GM18907 (cell line): ENCODE measurements around the gene FAM120AOS.
"Not testable (repeated sequence)": the region's sequence is repeated elsewhere in the genome, so short reads cannot be mapped to it uniquely, and the experiment has no call there.

Experiments used
- ATAC-seq: cut with Tn5 transposase; IDR thresholded peaks from one replicate; pipeline ENCODE4 v1.9.1; 2021; ENCODE audit warnings: mild to moderate bottlenecking, moderate library complexity; ENCODE audit not compliant: unreplicated experiment

Gene FAM120AOS

GRCh38 chr9:93440896-93441580, 12.3 kb downstream of the FAM120AOS start:
- no peak for ATAC-seq

- not testable (repeated sequence) for ATAC-seq
Measured at GRCh38 chr9:93439301-93439700, 14.1 kb downstream of the FAM120AOS start.

GRCh38 chr9:93437996-93438395, 15.4 kb downstream of the FAM120AOS start:
- no peak for ATAC-seq

- ATAC-seq = no peak
Measured at GRCh38 chr9:93436655-93437407, 16.6 kb downstream of the FAM120AOS start.

- no peak for ATAC-seq
Measured at GRCh38 chr9:93436218-93436617, 17.2 kb downstream of the FAM120AOS start.

GRCh38 chr9:93435386-93435785, 18.0 kb downstream of the FAM120AOS start:
- ATAC-seq = no peak

- ATAC-seq = no peak
Measured at GRCh38 chr9:93434056-93434455, 19.3 kb downstream of the FAM120AOS start.

GRCh38 chr9:93432964-93433363, 20.4 kb downstream of the FAM120AOS start:
- ATAC-seq = no peak

GRCh38 chr9:93431539-93432105, 21.8 kb downstream of the FAM120AOS start:
- ATAC-seq = no peak

- ATAC-seq = no peak
Measured at GRCh38 chr9:93427655-93428379, 25.6 kb downstream of the FAM120AOS start.

GRCh38 chr9:93422977-93423616, 30.3 kb downstream of the FAM120AOS start:
- ATAC-seq = no peak

- no peak for ATAC-seq
Measured at GRCh38 chr9:93419023-93419422, 34.4 kb downstream of the FAM120AOS start.

- ATAC-seq = no peak
Measured at GRCh38 chr9:93417538-93417937, 35.8 kb downstream of the FAM120AOS start.

GRCh38 chr9:93416530-93417235, 36.7 kb downstream of the FAM120AOS start:
- ATAC-seq = no peak

GRCh38 chr9:93415176-93415690, 38.1 kb downstream of the FAM120AOS start:
- no peak for ATAC-seq

- no peak for ATAC-seq
Measured at GRCh38 chr9:93413530-93413929, 39.9 kb downstream of the FAM120AOS start.

- no peak for ATAC-seq
Measured at GRCh38 chr9:93406371-93406770, 47.0 kb downstream of the FAM120AOS start.

- ATAC-seq = no peak
Measured at GRCh38 chr9:93398471-93398870, 54.9 kb downstream of the FAM120AOS start.

GRCh38 chr9:93397661-93398373, 55.6 kb downstream of the FAM120AOS start:
- ATAC-seq = no peak
